T-helper 17 cell (primary cell): ENCODE measurements around the gene CD37. TPM values are rescaled to one million over a fixed set of nuclear protein-coding genes. Genes with fewer than 3 reads are reported as not detected.

Experiments
- ATAC-seq: fragments of 150-1000 bp; cut with Tn5 transposase; 2 replicates; pipeline ENCODE4 v1.10.0; 2021; ENCODE audit warnings: mild to moderate bottlenecking, moderate library complexity
- DNase-seq, 3 donors: peaks; one replicate each; pipeline versions ENCODE4 v3.0.0 to v3.0.0-alpha.2; 2020 to 2021
- H3K9me3 ChIP-seq: one replicate; pipeline ENCODE4 v1.7.0; 2013; ENCODE audit warnings: low read length, mild to moderate bottlenecking; ENCODE audit not compliant: control insufficient read depth, poor library complexity, severe bottlenecking
- H3K27ac Mint-ChIP-seq: one replicate; pipeline ENCODE4 v1.8.0; 2022; ENCODE audit warnings: mild to moderate bottlenecking, moderate library complexity, mixed read lengths
- H3K27me3 Mint-ChIP-seq: one replicate; pipeline ENCODE4 v1.8.0; 2022; ENCODE audit warnings: mixed read lengths
- H3K36me3 Mint-ChIP-seq: one replicate; pipeline ENCODE4 v1.8.0; 2022; ENCODE audit warnings: low read depth, mixed read lengths
- H3K4me1 Mint-ChIP-seq: one replicate; pipeline ENCODE4 v1.8.0; 2022; ENCODE audit warnings: mild to moderate bottlenecking, mixed read lengths
- H3K4me3 Mint-ChIP-seq: one replicate; pipeline ENCODE4 v1.8.0; 2022; ENCODE audit warnings: mild to moderate bottlenecking, moderate library complexity, mixed read lengths
- total RNA-seq, 4 donors: library from RNA in 2 of 4; stranded (reverse) in 2 of 4; gene quantifications; one replicate each; pipeline ENCODE4 v1.2.3 and lab custom pipeline; 2022 to 2026

Gene CD37
- total RNA-seq, 2 donors from 2014 or later: 288 to 373 TPM

DNA sequence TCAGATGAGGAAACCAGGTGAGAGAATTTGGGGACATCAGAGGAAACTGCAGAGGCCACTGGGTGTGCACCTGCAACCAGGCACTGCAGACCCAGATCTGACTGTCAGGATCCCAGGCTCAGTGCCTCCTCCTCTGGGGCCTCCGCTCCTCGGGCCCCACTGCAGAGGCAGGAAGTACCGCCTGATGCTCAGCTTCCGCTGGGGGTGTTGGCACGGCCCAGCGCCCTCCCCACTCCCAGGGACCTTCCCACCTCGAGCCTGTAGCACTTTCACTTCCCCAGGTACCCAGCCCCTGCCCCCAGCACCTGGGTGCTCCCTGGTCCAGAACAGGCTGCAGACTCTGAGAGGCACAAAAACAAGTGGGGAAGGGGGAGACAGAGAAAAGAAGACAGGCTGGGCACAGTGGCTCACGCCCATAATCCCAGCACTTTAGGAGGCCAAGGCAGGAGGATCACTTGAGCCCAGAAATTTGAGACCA, 1.4 kb upstream of the CD37 start:
- peak; percentile 47 to 60 (median 53) for DNase-seq
- H3K9me3 ChIP-seq: no peaks in the 10 kb centered on the region
- H3K36me3 Mint-ChIP-seq: peaks cover 16% of the 10 kb centered on the region
- peak overlapping the region; percentile 99 for H3K27ac Mint-ChIP-seq
- peak; percentile 73 for ATAC-seq
- H3K4me3 Mint-ChIP-seq: peak overlapping the region; percentile 91
- no peaks in the 10 kb centered on the region for H3K27me3 Mint-ChIP-seq
- H3K4me1 Mint-ChIP-seq: peaks cover 57% of the 10 kb centered on the region

DNA sequence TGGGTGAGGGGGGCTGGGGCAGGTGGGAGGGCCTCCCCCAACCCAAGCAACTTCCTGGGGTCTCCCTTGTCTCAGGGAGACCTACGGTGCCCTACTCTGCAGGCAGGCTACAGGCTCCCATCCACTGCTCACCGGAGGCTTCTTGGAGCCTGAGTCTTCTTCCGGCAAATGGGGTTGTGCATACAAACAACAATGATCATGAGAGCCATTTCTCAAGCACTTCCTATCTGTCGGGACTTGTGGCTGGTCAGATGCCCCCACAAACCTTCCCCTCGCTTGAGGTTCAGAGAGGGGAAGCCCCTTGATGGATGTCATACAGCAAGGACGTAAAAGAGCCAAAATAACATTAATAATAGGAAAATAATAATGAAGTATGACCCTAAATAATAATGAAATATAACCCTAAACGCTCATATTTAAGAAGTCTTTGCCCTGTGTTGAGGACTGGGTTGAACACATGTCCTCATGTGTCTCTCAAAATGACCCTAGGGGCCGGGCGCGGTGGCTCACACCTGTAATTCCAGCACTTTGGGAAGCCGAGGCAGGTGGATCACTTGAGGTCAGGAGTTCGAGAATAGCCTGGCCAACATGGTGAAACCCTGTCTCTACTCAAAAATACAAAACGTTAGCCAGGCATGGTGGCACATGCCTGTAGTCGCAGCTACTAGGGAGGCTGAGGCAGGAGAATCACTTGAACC, 727 bp downstream of the CD37 start:
- Mint-ChIP-seq H3K4me3 (peak overlapping the region; percentile 99), H3K27ac (peak overlapping the region; percentile 99), H3K4me1 (peaks cover 56% of the 10 kb centered on the region), H3K27me3 (no peaks in the 10 kb centered on the region), H3K36me3 (peaks cover 13% of the 10 kb centered on the region)
- ATAC-seq (peak; percentile 41), DNase-seq (no peak)
- no peaks in the 10 kb centered on the region for H3K9me3 ChIP-seq

GRCh38 chr19:49336482-49337266, 1.5 kb downstream of the CD37 start:
- Mint-ChIP-seq H3K27me3 (no peaks in the 10 kb centered on the region), H3K27ac (peak overlapping the region; percentile 99), H3K4me1 (peaks cover 53% of the 10 kb centered on the region), H3K36me3 (peaks cover 13% of the 10 kb centered on the region), H3K4me3 (peak overlapping the region; percentile 99)
- no peaks in the 10 kb centered on the region for H3K9me3 ChIP-seq
- DNase-seq (no peak), ATAC-seq (no peak)

DNA sequence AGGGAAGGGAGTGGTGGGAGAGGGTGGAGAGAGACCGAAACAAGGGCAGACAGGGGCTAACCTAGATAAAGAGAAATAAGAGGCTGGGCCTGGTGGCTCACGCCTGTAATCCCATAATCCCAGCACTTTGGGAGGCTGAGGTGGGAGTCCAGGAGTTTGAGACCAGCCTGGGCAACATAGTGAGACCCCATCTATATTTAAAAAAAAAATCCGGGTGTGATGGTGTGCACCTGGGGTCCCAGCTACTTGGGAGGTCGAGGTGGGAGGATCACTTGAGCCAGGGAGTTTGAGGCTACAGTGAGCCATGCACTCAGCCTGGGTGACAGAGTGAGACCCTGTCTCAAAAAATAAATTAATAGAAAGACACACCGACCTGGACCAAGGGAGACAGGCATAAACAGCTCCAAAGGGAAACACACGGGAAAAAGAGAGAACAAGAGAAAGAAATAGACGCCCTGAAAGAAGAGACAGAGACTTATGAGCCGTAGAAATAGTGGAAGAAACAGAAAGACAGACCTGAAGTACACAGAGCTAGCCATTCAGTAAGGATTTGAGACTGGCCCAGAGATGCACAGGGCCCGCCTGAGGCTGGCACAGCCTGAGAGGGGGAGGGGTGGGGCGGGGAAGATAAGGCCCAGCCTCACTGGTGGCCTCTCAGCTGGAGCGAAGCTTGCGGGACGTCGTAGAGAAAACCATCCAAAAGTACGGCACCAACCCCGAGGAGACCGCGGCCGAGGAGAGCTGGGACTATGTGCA, 2.2 kb downstream of the CD37 start:
- Mint-ChIP-seq H3K4me3 (peak overlapping the region; percentile 99), H3K4me1 (peaks cover 50% of the 10 kb centered on the region), H3K27me3 (no peaks in the 10 kb centered on the region), H3K27ac (no peak overlapping the region), H3K36me3 (peaks cover 13% of the 10 kb centered on the region)
- DNase-seq (no peak), ATAC-seq (no peak)
- H3K9me3 ChIP-seq: no peaks in the 10 kb centered on the region

DNA sequence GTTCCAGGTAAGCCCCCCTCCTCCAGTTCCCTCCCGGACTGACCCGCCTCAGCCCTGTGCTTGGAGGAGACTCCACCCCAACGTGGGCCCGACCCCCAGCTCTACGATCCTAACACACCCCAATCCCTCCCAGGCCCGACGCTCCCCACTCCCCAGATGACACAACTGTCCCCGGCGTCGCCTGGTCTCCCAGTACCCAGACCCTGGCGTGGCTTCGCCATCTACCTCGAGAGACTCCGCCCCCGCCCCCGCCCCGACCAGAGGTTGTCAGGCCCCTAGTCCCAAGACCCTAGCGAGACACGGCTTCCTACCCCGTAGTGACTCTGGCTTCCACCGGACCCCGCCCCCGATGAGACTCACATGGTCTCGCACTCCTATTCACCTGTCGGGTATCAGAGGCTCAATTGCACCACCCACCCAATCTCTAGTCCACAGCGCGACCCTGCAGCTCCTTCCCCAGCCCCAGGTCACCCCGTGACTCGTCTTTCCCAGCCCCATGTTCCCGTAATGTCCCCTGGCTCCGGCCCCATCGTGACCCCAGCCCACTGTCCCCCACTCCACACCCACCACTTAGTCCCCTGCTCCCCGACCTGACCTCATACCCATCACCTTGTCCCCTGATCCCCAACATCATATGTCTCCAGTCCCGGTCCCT, 2.9 kb downstream of the CD37 start:
- DNase-seq: no peak
- Mint-ChIP-seq H3K4me1 (peaks cover 52% of the 10 kb centered on the region), H3K27ac (peak overlapping the region; percentile 68), H3K36me3 (peaks cover 16% of the 10 kb centered on the region), H3K4me3 (peak overlapping the region; percentile 66), H3K27me3 (no peaks in the 10 kb centered on the region)
- ATAC-seq: no peak
- H3K9me3 ChIP-seq: no peaks in the 10 kb centered on the region

- H3K4me1 Mint-ChIP-seq: peaks cover 46% of the 10 kb centered on the region
- peaks cover 16% of the 10 kb centered on the region for H3K36me3 Mint-ChIP-seq
- no peaks in the 10 kb centered on the region for H3K9me3 ChIP-seq
- peak overlapping the region; percentile 68 for H3K27ac Mint-ChIP-seq
- peak overlapping the region; percentile 7 for H3K4me3 Mint-ChIP-seq
- H3K27me3 Mint-ChIP-seq: no peaks in the 10 kb centered on the region
- no peak for DNase-seq
- no peak for ATAC-seq
Observed at GRCh38 chr19:49338691-49339300, 3.6 kb downstream of the CD37 start.

DNA sequence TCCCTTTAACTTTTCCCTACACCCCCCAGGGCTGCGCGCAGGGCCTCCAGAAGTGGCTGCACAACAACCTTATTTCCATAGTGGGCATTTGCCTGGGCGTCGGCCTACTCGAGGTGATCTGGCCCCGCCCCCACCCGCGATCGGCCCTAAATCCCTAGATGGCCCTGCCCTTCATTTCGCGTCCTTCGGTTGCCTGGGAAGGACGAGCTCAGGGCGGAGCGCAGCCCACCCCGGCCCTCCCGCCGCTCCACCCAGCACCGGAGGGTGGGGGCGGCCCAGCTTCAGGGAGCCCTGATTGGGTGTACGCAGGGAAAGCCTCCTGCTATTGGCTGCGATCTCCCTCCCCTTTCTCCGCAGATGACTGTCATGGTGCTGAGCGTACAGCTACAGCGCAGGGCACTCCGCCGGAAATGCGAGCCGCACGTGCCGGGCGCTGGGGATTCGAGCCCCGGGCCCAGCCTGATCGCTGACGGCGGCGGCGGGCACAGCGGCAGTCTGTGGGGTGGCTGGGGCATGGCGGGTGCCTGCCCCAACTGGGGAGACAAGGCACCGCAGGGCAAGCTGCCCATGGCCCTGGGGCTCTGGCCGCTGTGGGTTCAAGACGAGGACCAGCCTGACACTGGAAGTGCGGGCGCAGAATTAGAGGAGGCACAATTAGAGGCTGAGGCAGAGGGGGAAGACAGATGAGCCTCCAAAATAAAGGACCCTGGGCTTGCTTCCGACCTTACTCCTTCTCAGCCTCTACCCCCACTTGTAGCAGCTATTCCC, 4.3 kb downstream of the CD37 start:
- Mint-ChIP-seq H3K36me3 (peaks cover 16% of the 10 kb centered on the region), H3K4me3 (peak overlapping the region; percentile 47), H3K27me3 (no peaks in the 10 kb centered on the region), H3K27ac (peak overlapping the region; percentile 68), H3K4me1 (peaks cover 41% of the 10 kb centered on the region)
- ATAC-seq: no peak
- H3K9me3 ChIP-seq: no peaks in the 10 kb centered on the region
- DNase-seq: no peak

DNA sequence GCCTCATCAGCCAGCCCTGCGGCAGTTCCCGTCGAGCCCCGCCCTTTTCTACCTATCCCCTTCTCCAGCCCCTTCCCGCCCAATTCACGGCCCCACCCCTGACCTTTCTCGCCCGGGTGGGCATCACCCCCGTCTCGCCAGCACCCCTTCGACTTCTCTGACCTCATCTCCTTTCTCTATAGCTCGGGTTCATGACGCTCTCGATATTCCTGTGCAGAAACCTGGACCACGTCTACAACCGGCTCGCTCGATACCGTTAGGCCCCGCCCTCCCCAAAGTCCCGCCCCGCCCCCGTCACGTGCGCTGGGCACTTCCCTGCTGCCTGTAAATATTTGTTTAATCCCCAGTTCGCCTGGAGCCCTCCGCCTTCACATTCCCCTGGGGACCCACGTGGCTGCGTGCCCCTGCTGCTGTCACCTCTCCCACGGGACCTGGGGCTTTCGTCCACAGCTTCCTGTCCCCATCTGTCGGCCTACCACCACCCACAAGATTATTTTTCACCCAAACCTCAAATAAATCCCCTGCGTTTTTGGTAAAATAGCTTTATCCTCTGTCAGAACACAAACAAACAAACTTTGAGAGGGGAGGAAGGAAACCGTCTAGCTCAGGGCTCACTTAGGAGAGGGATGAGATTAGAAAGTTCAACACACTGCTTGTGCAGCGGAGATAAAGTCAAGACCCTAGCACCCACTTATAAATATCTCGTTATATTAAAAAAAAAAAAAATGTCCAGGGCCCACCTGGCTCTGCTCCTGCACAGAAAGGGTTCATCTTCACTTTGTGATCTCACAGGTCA, 5.1 kb downstream of the CD37 start:
- H3K4me3 Mint-ChIP-seq: peak overlapping the region; percentile 47
- H3K4me1 Mint-ChIP-seq: peaks cover 37% of the 10 kb centered on the region
- H3K36me3 Mint-ChIP-seq: peaks cover 16% of the 10 kb centered on the region

GRCh38 chr19:49340865-49341718, 5.9 kb downstream of the CD37 start:
- Mint-ChIP-seq H3K27ac (no peak overlapping the region), H3K4me3 (no peak overlapping the region), H3K4me1 (peaks cover 30% of the 10 kb centered on the region), H3K36me3 (peaks cover 14% of the 10 kb centered on the region), H3K27me3 (no peaks in the 10 kb centered on the region)
- DNase-seq (no peak), ATAC-seq (no peak)
- no peaks in the 10 kb centered on the region for H3K9me3 ChIP-seq

More for the DNA sequence above, 5.1 kb downstream of the CD37 start:
- Mint-ChIP-seq H3K27me3 (no peaks in the 10 kb centered on the region), H3K27ac (no peak overlapping the region)
- ATAC-seq (peak; percentile 36), DNase-seq (no peak)
- H3K9me3 ChIP-seq: no peaks in the 10 kb centered on the region

GRCh38 chr19:49342291-49342721, 7.1 kb downstream of the CD37 start:
- Mint-ChIP-seq H3K27me3 (no peaks in the 10 kb centered on the region), H3K27ac (no peak overlapping the region), H3K4me1 (peaks cover 22% of the 10 kb centered on the region), H3K4me3 (no peak overlapping the region), H3K36me3 (peaks cover 12% of the 10 kb centered on the region)
- DNase-seq: no peak
- ATAC-seq: no peak
- H3K9me3 ChIP-seq: no peaks in the 10 kb centered on the region

GRCh38 chr19:49343123-49343522, 7.9 kb downstream of the CD37 start:
- Mint-ChIP-seq H3K27ac (peak overlapping the region; percentile 86), H3K27me3 (no peaks in the 10 kb centered on the region), H3K36me3 (peaks cover 12% of the 10 kb centered on the region), H3K4me3 (no peak overlapping the region), H3K4me1 (peaks cover 22% of the 10 kb centered on the region)
- H3K9me3 ChIP-seq: no peaks in the 10 kb centered on the region
- no peak for DNase-seq
- ATAC-seq: no peak
